A549 (cell line): Measurements from ENCODE around the gene NSRP1.

Experiments
- EP300 ChIP-seq, 2 experiments: fragments of >200 bp; sonication (Bioruptor Twin); formaldehyde crosslinking; IDR thresholded peaks; 2 replicates in 1 of 2; 3 replicates in 1 of 2; pipeline ENCODE4 v1.6.1; 2016 to 2017
- RCOR1 ChIP-seq: fragments of 150-350 bp; IDR thresholded peaks from 2 replicates; pipeline ENCODE4 v1.6.1; 2014; ENCODE audit warnings: antibody characterized with exemption, low read length, low read depth
- TF ChIP-seq, protein P1 (sequence below): fragments of 450-650 bp; IDR thresholded peaks from 2 replicates; pipeline ENCODE4 v1.6.1; 2014; ENCODE audit warnings: antibody characterized with exemption

GRCh38 chr17:30074730-30075129, 41.9 kb upstream of the NSRP1 start:
- TF ChIP-seq, protein P1, sequence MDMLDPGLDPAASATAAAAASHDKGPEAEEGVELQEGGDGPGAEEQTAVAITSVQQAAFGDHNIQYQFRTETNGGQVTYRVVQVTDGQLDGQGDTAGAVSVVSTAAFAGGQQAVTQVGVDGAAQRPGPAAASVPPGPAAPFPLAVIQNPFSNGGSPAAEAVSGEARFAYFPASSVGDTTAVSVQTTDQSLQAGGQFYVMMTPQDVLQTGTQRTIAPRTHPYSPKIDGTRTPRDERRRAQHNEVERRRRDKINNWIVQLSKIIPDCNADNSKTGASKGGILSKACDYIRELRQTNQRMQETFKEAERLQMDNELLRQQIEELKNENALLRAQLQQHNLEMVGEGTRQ: no peak
- TF ChIP-seq EP300 (IDR thresholded peaks at IDR 0.05): no peak
- TF ChIP-seq RCOR1: no peak
